ENCODE data around the gene CDH23.

CDH23 gene

GRCh38 chr10:71719464-71720201 lies 322.9 kb downstream of the CDH23 start, which contains the start of gene C10orf105:
Gene C10orf105 (minus strand): TSS chr10:71719778. CDS start chr10:71716337, 3,441 bp downstream.
- Histone ChIP-seq H3K27me3 (ENCODE audit: control insufficient read depth, insufficient read depth, low read length) (no peaks in the 10 kb centered on the region), H3K4me1 (ENCODE audit: control insufficient read depth, insufficient read depth, low read length) (peaks cover 12% of the 10 kb centered on the region), H3K4me3 (ENCODE audit: low read length) (no peak within 1 kb of the TSS), H3K9ac (ENCODE audit: low read length) (no peak within 1 kb of the TSS), H3K9me3 (ENCODE audit: control insufficient read depth, low read length) (no peaks in the 10 kb centered on the region), H3K36me3 (ENCODE audit: control insufficient read depth, insufficient read depth, low read length) (no peaks in the 10 kb centered on the region)

GRCh38 chr10:71720288-71720687 lies 323.6 kb downstream of the CDH23 start:
- no peaks in the 10 kb centered on the region for H3K27me3 ChIP-seq (ENCODE audit: control insufficient read depth, insufficient read depth, low read length)
- no peaks in the 10 kb centered on the region for H3K36me3 ChIP-seq (ENCODE audit: control insufficient read depth, insufficient read depth, low read length)
- H3K9me3 ChIP-seq (ENCODE audit: control insufficient read depth, low read length) = no peaks in the 10 kb centered on the region
- H3K4me1 ChIP-seq (ENCODE audit: control insufficient read depth, insufficient read depth, low read length) = peaks cover 5% of the 10 kb centered on the region
- no peak overlapping the region for H3K9ac ChIP-seq (ENCODE audit: low read length)
- no peak overlapping the region for H3K4me3 ChIP-seq (ENCODE audit: low read length)

- no peaks in the 10 kb centered on the region for H3K9me3 ChIP-seq (ENCODE audit: control insufficient read depth, low read length)
- no peaks in the 10 kb centered on the region for H3K27me3 ChIP-seq (ENCODE audit: control insufficient read depth, insufficient read depth, low read length)
- H3K4me3 ChIP-seq (ENCODE audit: low read length) = no peak overlapping the region
- no peaks in the 10 kb centered on the region for H3K36me3 ChIP-seq (ENCODE audit: control insufficient read depth, insufficient read depth, low read length)
- H3K4me1 ChIP-seq (ENCODE audit: control insufficient read depth, insufficient read depth, low read length) = peaks cover 10% of the 10 kb centered on the region
- H3K9ac ChIP-seq (ENCODE audit: low read length) = no peak overlapping the region
These were observed 324.6 kb downstream of the CDH23 start for GRCh38 chr10:71721313-71721712.

- Histone ChIP-seq H3K36me3 (ENCODE audit: control insufficient read depth, insufficient read depth, low read length) (no peaks in the 10 kb centered on the region), H3K9me3 (ENCODE audit: control insufficient read depth, low read length) (no peaks in the 10 kb centered on the region), H3K4me1 (ENCODE audit: control insufficient read depth, insufficient read depth, low read length) (peaks cover 26% of the 10 kb centered on the region)
These were observed 326.1 kb downstream of the CDH23 start for GRCh38 chr10:71722849-71723248.

GRCh38 chr10:71723311-71723710 lies 326.6 kb downstream of the CDH23 start:
- Histone ChIP-seq H3K36me3 (ENCODE audit: control insufficient read depth, insufficient read depth, low read length) (no peaks in the 10 kb centered on the region), H3K27me3 (ENCODE audit: control insufficient read depth, insufficient read depth, low read length) (no peaks in the 10 kb centered on the region), H3K9me3 (ENCODE audit: control insufficient read depth, low read length) (no peaks in the 10 kb centered on the region), H3K4me3 (ENCODE audit: low read length) (no peak overlapping the region), H3K9ac (ENCODE audit: low read length) (no peak overlapping the region), H3K4me1 (ENCODE audit: control insufficient read depth, insufficient read depth, low read length) (peaks cover 30% of the 10 kb centered on the region)

More at GRCh38 chr10:71722849-71723248, 326.1 kb downstream of the CDH23 start:
- no peak overlapping the region for H3K9ac ChIP-seq (ENCODE audit: low read length)
- H3K4me3 ChIP-seq (ENCODE audit: low read length) = no peak overlapping the region
- no peaks in the 10 kb centered on the region for H3K27me3 ChIP-seq (ENCODE audit: control insufficient read depth, insufficient read depth, low read length)

GRCh38 chr10:71724539-71724938 lies 327.8 kb downstream of the CDH23 start:
- no peaks in the 10 kb centered on the region for H3K27me3 ChIP-seq (ENCODE audit: control insufficient read depth, insufficient read depth, low read length)
- no peak overlapping the region for H3K9ac ChIP-seq (ENCODE audit: low read length)
- H3K36me3 ChIP-seq (ENCODE audit: control insufficient read depth, insufficient read depth, low read length) = no peaks in the 10 kb centered on the region
- H3K4me1 ChIP-seq (ENCODE audit: control insufficient read depth, insufficient read depth, low read length) = peaks cover 42% of the 10 kb centered on the region
- no peaks in the 10 kb centered on the region for H3K9me3 ChIP-seq (ENCODE audit: control insufficient read depth, low read length)
- no peak overlapping the region for H3K4me3 ChIP-seq (ENCODE audit: low read length)

GRCh38 chr10:71725249-71725648 lies 328.5 kb downstream of the CDH23 start:
- no peak overlapping the region for H3K4me3 ChIP-seq (ENCODE audit: low read length)
- H3K9me3 ChIP-seq (ENCODE audit: control insufficient read depth, low read length) = no peaks in the 10 kb centered on the region
- no peaks in the 10 kb centered on the region for H3K36me3 ChIP-seq (ENCODE audit: control insufficient read depth, insufficient read depth, low read length)
- no peak overlapping the region for H3K9ac ChIP-seq (ENCODE audit: low read length)
- H3K4me1 ChIP-seq (ENCODE audit: control insufficient read depth, insufficient read depth, low read length) = peaks cover 43% of the 10 kb centered on the region
- H3K27me3 ChIP-seq (ENCODE audit: control insufficient read depth, insufficient read depth, low read length) = no peaks in the 10 kb centered on the region

GRCh38 chr10:71725998-71726579 lies 329.4 kb downstream of the CDH23 start:
- Histone ChIP-seq H3K36me3 (ENCODE audit: control insufficient read depth, insufficient read depth, low read length) (no peaks in the 10 kb centered on the region), H3K27me3 (ENCODE audit: control insufficient read depth, insufficient read depth, low read length) (no peaks in the 10 kb centered on the region), H3K9me3 (ENCODE audit: control insufficient read depth, low read length) (no peaks in the 10 kb centered on the region), H3K4me1 (ENCODE audit: control insufficient read depth, insufficient read depth, low read length) (peaks cover 43% of the 10 kb centered on the region), H3K4me3 (ENCODE audit: low read length) (no peak overlapping the region), H3K9ac (ENCODE audit: low read length) (no peak overlapping the region)

- Histone ChIP-seq H3K4me3 (ENCODE audit: low read length) (no peak overlapping the region), H3K4me1 (ENCODE audit: control insufficient read depth, insufficient read depth, low read length) (peaks cover 43% of the 10 kb centered on the region), H3K36me3 (ENCODE audit: control insufficient read depth, insufficient read depth, low read length) (no peaks in the 10 kb centered on the region), H3K27me3 (ENCODE audit: control insufficient read depth, insufficient read depth, low read length) (no peaks in the 10 kb centered on the region), H3K9me3 (ENCODE audit: control insufficient read depth, low read length) (no peaks in the 10 kb centered on the region), H3K9ac (ENCODE audit: low read length) (peak overlapping the region; percentile 38)
These were observed 329.9 kb downstream of the CDH23 start for GRCh38 chr10:71726580-71727104.

GRCh38 chr10:71727105-71727737 lies 330.5 kb downstream of the CDH23 start:
- no peak overlapping the region for H3K4me3 ChIP-seq (ENCODE audit: low read length)
- peak overlapping the region; percentile 38 for H3K9ac ChIP-seq (ENCODE audit: low read length)
- peaks cover 43% of the 10 kb centered on the region for H3K4me1 ChIP-seq (ENCODE audit: control insufficient read depth, insufficient read depth, low read length)
- H3K36me3 ChIP-seq (ENCODE audit: control insufficient read depth, insufficient read depth, low read length) = no peaks in the 10 kb centered on the region
- no peaks in the 10 kb centered on the region for H3K27me3 ChIP-seq (ENCODE audit: control insufficient read depth, insufficient read depth, low read length)
- no peaks in the 10 kb centered on the region for H3K9me3 ChIP-seq (ENCODE audit: control insufficient read depth, low read length)

- Histone ChIP-seq H3K9ac (ENCODE audit: low read length) (peak overlapping the region; percentile 38), H3K36me3 (ENCODE audit: control insufficient read depth, insufficient read depth, low read length) (no peaks in the 10 kb centered on the region), H3K4me3 (ENCODE audit: low read length) (no peak overlapping the region), H3K9me3 (ENCODE audit: control insufficient read depth, low read length) (no peaks in the 10 kb centered on the region), H3K4me1 (ENCODE audit: control insufficient read depth, insufficient read depth, low read length) (peaks cover 43% of the 10 kb centered on the region), H3K27me3 (ENCODE audit: control insufficient read depth, insufficient read depth, low read length) (no peaks in the 10 kb centered on the region)
These were observed 331.3 kb downstream of the CDH23 start for GRCh38 chr10:71727738-71728737.
